ENCODE data around the gene NUDT22.

GRCh38 chr11:64235437-64236161 is 9.5 kb downstream of the NUDT22 start:
- TF ChIP-seq CTCF (IDR thresholded peaks at IDR 0.05 in 8 of 11, conservative IDR thresholded peaks at IDR 0.05 in 3 of 11) (no peak), POLR2A (IDR thresholded peaks at IDR 0.05) (no peak)

Data from spleen (tissue), 7 donors.